GM18858 (cell line): ENCODE data around the gene DIO3.

Experiments
- ATAC-seq: cut with Tn5 transposase; IDR thresholded peaks from one replicate; pipeline ENCODE4 v1.9.1; 2021; ENCODE audit not compliant: unreplicated experiment

DIO3 gene

GRCh38 chr14:101595887-101596721, 34.8 kb downstream of the DIO3 start:
- ATAC-seq = no peak

DNA sequence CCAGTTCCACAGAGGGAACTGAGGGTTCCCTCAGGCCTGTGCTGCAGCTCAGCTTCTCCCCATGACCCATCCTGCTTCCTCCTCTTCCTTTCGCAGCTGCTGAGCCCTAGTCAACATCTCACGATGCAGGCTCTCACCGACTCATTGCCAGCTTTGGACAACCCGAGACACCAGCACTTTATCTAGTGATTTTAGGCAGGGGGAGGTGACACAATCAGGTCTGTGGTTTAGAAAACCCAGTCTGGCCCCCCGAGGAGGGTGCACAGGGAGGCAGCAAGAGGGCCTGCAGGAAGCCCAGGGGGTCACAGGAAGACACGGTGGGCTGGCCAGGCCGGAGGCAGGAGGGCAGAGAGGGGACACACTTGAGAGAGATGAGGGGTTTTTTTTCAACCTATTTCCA, 35.4 kb downstream of the DIO3 start:
- no peak for ATAC-seq

- no peak for ATAC-seq
These were observed 36.9 kb downstream of the DIO3 start for GRCh38 chr14:101598159-101598558.

GRCh38 chr14:101598571-101599233, 37.4 kb downstream of the DIO3 start:
- ATAC-seq = no peak

GRCh38 chr14:101599234-101599885, 38.1 kb downstream of the DIO3 start:
- no peak for ATAC-seq

- ATAC-seq = no peak
These were observed 39.1 kb downstream of the DIO3 start for GRCh38 chr14:101600336-101600890.

GRCh38 chr14:101600891-101601605, 39.8 kb downstream of the DIO3 start:
- no peak for ATAC-seq

GRCh38 chr14:101601606-101602465, 40.5 kb downstream of the DIO3 start:
- ATAC-seq = no peak

- ATAC-seq = no peak
These were observed 41.2 kb downstream of the DIO3 start for GRCh38 chr14:101602466-101602840.

DNA sequence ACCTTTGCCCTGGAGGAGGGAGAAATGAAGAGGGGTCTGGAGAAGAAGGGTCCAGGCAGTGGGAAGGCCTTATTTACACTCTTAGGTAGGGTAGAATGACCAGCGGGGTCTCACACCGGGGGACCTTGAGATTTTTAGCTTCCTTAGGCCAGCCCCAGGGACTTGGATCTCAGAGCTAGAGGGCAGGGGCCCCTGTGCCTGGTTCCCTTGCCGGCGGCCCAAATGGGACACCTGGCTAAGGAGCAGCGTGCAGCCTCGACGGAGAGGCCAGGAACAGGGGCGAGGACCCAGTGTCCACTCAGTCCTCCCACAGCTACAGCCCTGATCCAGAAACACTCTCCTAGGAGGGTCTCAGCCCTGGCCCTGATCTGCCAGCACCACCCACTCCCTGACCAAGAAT, 41.8 kb downstream of the DIO3 start:
- no peak for ATAC-seq

- ATAC-seq = no peak
These were observed 43.1 kb downstream of the DIO3 start for GRCh38 chr14:101604228-101604934.

DNA sequence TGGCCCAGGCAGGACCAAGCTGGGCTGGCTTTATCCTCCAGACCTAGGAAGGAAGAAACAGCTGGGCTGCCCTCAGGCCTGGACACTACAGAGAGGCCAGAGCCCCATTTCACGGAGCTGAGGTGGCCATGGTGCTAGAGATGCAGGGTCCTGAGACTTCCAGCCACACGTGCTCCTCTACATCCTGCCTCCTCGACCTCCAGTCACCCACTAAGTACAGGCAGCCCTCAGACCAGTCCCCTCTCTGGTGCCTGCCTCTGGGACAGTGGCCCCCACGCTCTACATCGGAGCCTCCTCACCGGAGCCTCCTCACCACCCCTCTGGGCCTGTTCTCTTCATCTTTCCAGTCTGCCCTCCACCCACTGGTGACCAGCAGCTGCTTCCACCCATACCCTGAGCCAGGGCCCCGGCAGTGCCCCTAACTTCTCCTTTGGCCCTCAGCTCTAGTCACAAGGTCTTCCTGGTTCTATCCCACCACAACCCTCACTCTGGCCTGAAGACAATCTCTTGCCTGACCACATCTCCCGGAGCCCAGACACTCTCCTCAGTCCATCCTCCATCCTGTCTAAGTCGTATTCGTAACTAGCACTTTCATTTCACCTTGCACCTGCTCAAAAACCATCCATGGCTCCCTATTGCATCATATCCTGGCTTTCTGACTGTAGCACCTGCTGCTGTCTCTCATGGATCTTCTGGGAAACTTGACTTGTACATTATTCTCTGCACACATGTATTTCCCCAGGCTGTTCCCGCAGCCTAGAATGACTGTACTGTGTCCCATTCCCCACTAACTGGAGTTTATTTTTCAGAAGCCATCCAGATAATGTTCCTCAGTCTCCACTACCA, 43.9 kb downstream of the DIO3 start:
- no peak for ATAC-seq

DNA sequence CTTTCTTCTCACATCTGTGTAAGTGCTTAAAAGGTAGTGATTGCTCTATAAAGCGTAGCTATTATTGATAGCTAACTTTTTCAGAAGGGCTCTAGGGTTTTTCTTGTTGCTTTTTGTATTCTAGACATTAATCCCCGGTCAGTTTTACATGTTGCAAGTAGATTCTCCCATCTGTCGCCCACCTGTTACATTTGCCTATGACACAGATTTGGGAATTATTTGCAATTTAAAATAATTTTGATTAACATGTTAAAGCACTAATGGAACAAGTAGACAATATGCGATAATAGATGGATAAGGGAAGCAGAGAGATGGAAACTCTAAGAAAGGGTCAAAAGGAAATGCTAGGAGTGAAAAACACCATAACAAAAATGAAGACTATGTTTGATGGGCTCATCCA, 44.5 kb downstream of the DIO3 start:
- ATAC-seq = no peak
